Gastrocnemius medialis (tissue), 4 donors: ENCODE measurements around the gene HOXA7. TPM values are rescaled to one million over a fixed set of nuclear protein-coding genes. Genes with fewer than 3 reads are reported as not detected.

Source experiments
- ATAC-seq, 2 donors: fragments of 150-250 bp; one replicate each; pipeline ENCODE4 v1.9.1; 2016
- DNase-seq, 2 donors: peaks; one replicate each; pipeline ENCODE4 v3.0.0-alpha.2; 2019
- H3K27ac ChIP-seq, 4 donors: fragments of 200-600 bp; sonication (generic); 1 replicate in 1 of 4; 2 replicates in 3 of 4; pipeline ENCODE4 v1.5.1; 2016 to 2018; ENCODE audit warnings: mild to moderate bottlenecking in 2 of 4, moderate library complexity in 1 of 4
- H3K27me3 ChIP-seq, 3 donors: fragments of 200-600 bp; sonication (generic) in 2 of 3; 1 replicate in 1 of 3; 2 replicates in 2 of 3; pipeline versions ENCODE4 v1.5.1 to v1.6.0; 2016 to 2019; ENCODE audit warnings: mild to moderate bottlenecking in 1 of 3, moderate library complexity in 1 of 3
- H3K36me3 ChIP-seq, 2 donors: fragments of 200-600 bp; sonication (generic) in 1 of 2; one replicate each; pipeline ENCODE4 v1.5.1; 2017 to 2018
- H3K4me1 ChIP-seq, 2 donors: fragments of 200-600 bp; sonication (generic) in 1 of 2; one replicate each; pipeline ENCODE4 v1.5.1; 2016 to 2017; ENCODE audit warnings: mild to moderate bottlenecking in 2 of 2
- H3K4me3 ChIP-seq, 4 donors: fragments of 200-600 bp; sonication (generic) in 3 of 4; 1 replicate in 1 of 4; 2 replicates in 3 of 4; pipeline ENCODE4 v1.5.1; 2016 to 2019; ENCODE audit warnings: mild to moderate bottlenecking in 2 of 4
- H3K9me3 ChIP-seq, 3 donors: fragments of 200-600 bp; sonication (generic) in 2 of 3; 1 replicate in 1 of 3; 2 replicates in 2 of 3; pipeline ENCODE4 v1.5.1; 2016 to 2019
- POLR2A ChIP-seq, 2 donors: fragments of 450-650 bp; IDR thresholded peaks; one replicate each; pipeline ENCODE4 v1.6.1; 2017; ENCODE audit warnings: antibody characterized with exemption in 2 of 2, mild to moderate bottlenecking in 2 of 2, moderate library complexity in 2 of 2
- in situ Hi-C, 4 donors: fragments of 200-750 bp; cut with MboI; loops; one replicate each; pipeline versions ENCODE4 v1.15.0 to v1.8.0; 2017; ENCODE audit warnings: low sequenced_read_pairs in 4 of 4
- intact Hi-C: fragments of 100-400 bp; cut with DNase I; formaldehyde crosslinking; loops from one replicate; pipeline ENCODE4 v1.15.1; 2023; ENCODE audit warnings: low total_unique reads
- total RNA-seq, 4 donors: library from RNA; depleted of rRNA; stranded (reverse); fragments of >200 nt; gene quantifications; one replicate each; pipeline versions ENCODE4 v1.1.0 to v1.2.3, GENCODE V29; 2016
- TF ChIP-seq, protein P1 (sequence below), 5 experiments: fragments of 450-650 bp in 3 of 5; fragments of 200-600 bp in 2 of 5; sonication (generic) in 2 of 5; IDR thresholded peaks in 4 of 5; conservative IDR thresholded peaks in 1 of 5; 1 replicate in 4 of 5; 2 replicates in 1 of 5; pipeline ENCODE4 v1.5.1; 2016 to 2019; ENCODE audit warnings: antibody characterized with exemption in 5 of 5, mild to moderate bottlenecking in 3 of 5, moderate library complexity in 3 of 5

HOXA7 gene
- total RNA-seq: 10 to 100 TPM in 1 of 4 donors, 1 to 10 TPM in 3; 5.3 to 12.8 (median 8.6) TPM

DNA sequence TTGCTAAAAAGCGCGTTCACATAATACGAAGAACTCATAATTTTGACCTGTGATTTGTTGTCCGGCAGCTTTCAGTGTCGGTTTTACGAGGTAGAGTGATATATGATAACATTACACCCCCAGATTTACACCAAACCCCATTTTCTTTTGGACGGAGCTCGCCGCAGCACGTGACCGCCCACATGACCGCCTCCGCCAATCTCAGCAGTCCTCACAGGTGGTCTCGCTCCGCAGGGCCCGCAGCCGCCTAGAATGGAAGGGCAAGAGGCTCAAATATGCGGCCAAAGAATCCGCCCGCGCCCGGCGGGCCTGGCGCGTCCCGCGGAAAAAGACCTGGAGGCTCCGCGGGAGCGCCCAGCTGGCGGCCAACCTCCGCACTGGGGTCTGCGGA is at the start of gene HOXA7:
HOXA7 (minus strand) TSS at position 168 of the 391 bp plus-strand sequence; CDS start at position 38, 130 bp downstream.
- intact Hi-C loops: loop anchor here (1.0 kb wide), 1 partner anchor 9 kb away; the partner anchor contains the start of gene HOXA9
- peaks cover 17 to 28% of the 10 kb centered on the region in 2 donors for H3K4me1 ChIP-seq
- H3K4me3 ChIP-seq: peak within 1 kb of the TSS; percentile 63 to 96 (median 81)
- TF ChIP-seq POLR2A (IDR thresholded peaks at IDR 0.05): peak; percentile 6 to 12
- TF ChIP-seq, protein P1, sequence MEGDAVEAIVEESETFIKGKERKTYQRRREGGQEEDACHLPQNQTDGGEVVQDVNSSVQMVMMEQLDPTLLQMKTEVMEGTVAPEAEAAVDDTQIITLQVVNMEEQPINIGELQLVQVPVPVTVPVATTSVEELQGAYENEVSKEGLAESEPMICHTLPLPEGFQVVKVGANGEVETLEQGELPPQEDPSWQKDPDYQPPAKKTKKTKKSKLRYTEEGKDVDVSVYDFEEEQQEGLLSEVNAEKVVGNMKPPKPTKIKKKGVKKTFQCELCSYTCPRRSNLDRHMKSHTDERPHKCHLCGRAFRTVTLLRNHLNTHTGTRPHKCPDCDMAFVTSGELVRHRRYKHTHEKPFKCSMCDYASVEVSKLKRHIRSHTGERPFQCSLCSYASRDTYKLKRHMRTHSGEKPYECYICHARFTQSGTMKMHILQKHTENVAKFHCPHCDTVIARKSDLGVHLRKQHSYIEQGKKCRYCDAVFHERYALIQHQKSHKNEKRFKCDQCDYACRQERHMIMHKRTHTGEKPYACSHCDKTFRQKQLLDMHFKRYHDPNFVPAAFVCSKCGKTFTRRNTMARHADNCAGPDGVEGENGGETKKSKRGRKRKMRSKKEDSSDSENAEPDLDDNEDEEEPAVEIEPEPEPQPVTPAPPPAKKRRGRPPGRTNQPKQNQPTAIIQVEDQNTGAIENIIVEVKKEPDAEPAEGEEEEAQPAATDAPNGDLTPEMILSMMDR (IDR thresholded peaks at IDR 0.05 in 4 of 5, conservative IDR thresholded peaks at IDR 0.05 in 1 of 5): no peak
- peak within 1 kb of the TSS; percentile 83 to 97 (median 90) for H3K27ac ChIP-seq
- no peaks in the 10 kb centered on the region for H3K36me3 ChIP-seq
- no peaks in the 10 kb centered on the region for H3K9me3 ChIP-seq
- DNase-seq (peak; percentile 74 to 86), ATAC-seq (peak; percentile 68 to 72)
- in situ Hi-C loops: loop anchor here in 2 of 4 donors (10.0 to 25.0 kb wide), 3 partner anchors 782 to 944 kb away; partner anchors contain the start of genes CBX3 (in 1 of the 2) and HNRNPA2B1 (in 1 of the 2)
- H3K27me3 ChIP-seq: no peaks in the 10 kb centered on the region

- DNase-seq (no peak), ATAC-seq (no peak)
- Histone ChIP-seq H3K4me1 (peaks cover 11 to 12% of the 10 kb centered on the region in 2 donors), H3K27me3 (peaks cover 41 to 68% (median 59%) of the 10 kb centered on the region in 3 donors), H3K36me3 (no peaks in the 10 kb centered on the region), H3K9me3 (no peaks in the 10 kb centered on the region), H3K27ac (no peak overlapping the region), H3K4me3 (peak overlapping the region; percentile 26 to 54 (median 34))
- in situ Hi-C loops (loop anchor here (5.0 to 25.0 kb wide), 7 partner anchors 357 to 809 kb away; no protein-coding TSS in a partner anchor), intact Hi-C loops (no loop called here)
- TF ChIP-seq, protein P1 (IDR thresholded peaks at IDR 0.05 in 4 of 5, conservative IDR thresholded peaks at IDR 0.05 in 1 of 5): no peak
- TF ChIP-seq POLR2A (IDR thresholded peaks at IDR 0.05): no peak
Measured at GRCh38 chr7:27205325-27206280, 49.1 kb upstream of the HOXA7 start.

DNA sequence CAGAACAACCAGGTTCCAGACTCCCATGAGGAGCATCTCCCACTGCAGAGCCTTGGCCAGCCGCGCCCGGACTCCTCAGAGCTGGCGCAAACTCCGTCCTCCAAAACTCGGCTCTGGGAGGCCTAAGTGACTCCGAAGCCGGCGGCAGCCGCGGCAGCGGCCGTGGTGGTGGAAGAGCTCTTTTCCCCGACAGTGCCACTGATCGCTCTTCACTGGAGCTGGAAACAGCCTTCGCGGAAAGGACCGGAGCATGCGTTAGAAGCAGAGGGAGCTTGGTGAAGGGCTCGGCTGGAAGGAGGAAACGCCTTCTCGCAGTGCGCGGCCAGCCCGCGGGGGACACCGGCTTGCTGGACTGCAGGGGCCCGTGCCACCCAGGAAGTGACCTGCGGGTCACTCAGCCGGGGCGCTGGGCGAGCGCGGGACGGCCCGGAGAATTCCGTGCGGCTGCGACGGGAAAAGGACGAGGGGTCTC is 48.4 kb upstream of the HOXA7 start:
- Histone ChIP-seq H3K27ac (no peak overlapping the region), H3K4me3 (peak overlapping the region; percentile 26 to 54 (median 34)), H3K27me3 (peaks cover 41 to 69% (median 57%) of the 10 kb centered on the region in 3 donors), H3K36me3 (no peaks in the 10 kb centered on the region), H3K9me3 (no peaks in the 10 kb centered on the region), H3K4me1 (peaks cover 8 to 10% of the 10 kb centered on the region in 2 donors)
- ATAC-seq (peak in 1 of 2 donors; percentile 12), DNase-seq (no peak)
- TF ChIP-seq POLR2A (IDR thresholded peaks at IDR 0.05): no peak
- TF ChIP-seq, protein P1 (IDR thresholded peaks at IDR 0.05 in 4 of 5, conservative IDR thresholded peaks at IDR 0.05 in 1 of 5): no peak
- in situ Hi-C loops (loop anchor here (5.0 to 25.0 kb wide), 7 partner anchors 357 to 810 kb away; no protein-coding TSS in a partner anchor), intact Hi-C loops (no loop called here)

DNA sequence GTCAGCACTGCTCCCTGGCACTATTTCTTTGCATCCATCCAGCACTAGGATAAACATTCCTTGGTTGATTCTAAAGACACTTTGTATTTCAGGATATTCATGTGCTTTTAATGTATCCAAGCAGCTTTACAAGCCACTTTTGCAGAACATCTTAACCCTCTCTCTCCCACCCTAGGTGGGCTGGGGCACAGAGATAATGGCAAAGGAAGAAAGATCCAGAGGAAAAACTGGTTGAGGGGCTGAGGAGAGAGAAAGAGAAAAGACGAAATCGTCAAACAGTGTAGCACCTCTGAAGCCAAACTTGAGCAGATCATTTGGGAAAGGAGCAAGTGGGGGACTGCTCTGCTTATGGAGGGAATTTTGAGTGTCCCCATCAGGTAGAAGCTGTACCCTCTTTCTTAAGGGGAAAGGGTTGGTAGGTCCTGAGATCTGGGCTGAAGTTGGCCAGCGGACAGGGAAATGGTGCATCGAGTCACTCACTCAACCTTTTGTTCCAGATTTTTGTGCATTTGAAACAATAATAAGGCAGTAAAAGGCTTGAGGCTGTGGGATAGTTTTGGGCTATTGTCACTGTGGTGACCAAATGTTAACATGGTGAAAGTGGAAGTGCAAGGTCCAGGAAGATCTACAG is 47.6 kb upstream of the HOXA7 start:
- no peak overlapping the region for H3K4me3 ChIP-seq
- no peak overlapping the region for H3K27ac ChIP-seq
- H3K9me3 ChIP-seq: no peaks in the 10 kb centered on the region
- DNase-seq: no peak
- intact Hi-C loops (no loop called here), in situ Hi-C loops (loop anchor here (10.0 to 25.0 kb wide), 6 partner anchors 358 to 811 kb away; no protein-coding TSS in a partner anchor)
- H3K36me3 ChIP-seq: no peaks in the 10 kb centered on the region
- peaks cover 42 to 67% (median 57%) of the 10 kb centered on the region in 3 donors for H3K27me3 ChIP-seq
- ATAC-seq: no peak
- peaks cover 8 to 11% of the 10 kb centered on the region in 2 donors for H3K4me1 ChIP-seq
- no peak for TF ChIP-seq POLR2A (IDR thresholded peaks at IDR 0.05)
- TF ChIP-seq, protein P1 (IDR thresholded peaks at IDR 0.05 in 4 of 5, conservative IDR thresholded peaks at IDR 0.05 in 1 of 5): no peak
